Keratinocyte (primary cell): ENCODE data around the gene SLC25A13.

Source experiments
- EZH2 ChIP-seq: IDR thresholded peaks from one replicate; pipeline ENCODE4 v1.6.1; 2012; ENCODE audit warnings: inconsistent platforms, mild to moderate bottlenecking, low read length, moderate library complexity
- TF ChIP-seq, protein P1 (sequence below), 3 experiments: IDR thresholded peaks in 1 of 3; conservative IDR thresholded peaks in 1 of 3; optimal IDR thresholded peaks in 1 of 3; 2 replicates in 2 of 3; 3 replicates in 1 of 3; pipeline versions ENCODE3 to v1.5.1; 2011; ENCODE audit warnings: low read length in 3 of 3, mild to moderate bottlenecking in 3 of 3, moderate library complexity in 2 of 3, control low read depth in 1 of 3, inconsistent platforms in 1 of 3; ENCODE audit not compliant: insufficient read depth in 2 of 3; ENCODE audit errors: extremely low read depth in 1 of 3

DNA sequence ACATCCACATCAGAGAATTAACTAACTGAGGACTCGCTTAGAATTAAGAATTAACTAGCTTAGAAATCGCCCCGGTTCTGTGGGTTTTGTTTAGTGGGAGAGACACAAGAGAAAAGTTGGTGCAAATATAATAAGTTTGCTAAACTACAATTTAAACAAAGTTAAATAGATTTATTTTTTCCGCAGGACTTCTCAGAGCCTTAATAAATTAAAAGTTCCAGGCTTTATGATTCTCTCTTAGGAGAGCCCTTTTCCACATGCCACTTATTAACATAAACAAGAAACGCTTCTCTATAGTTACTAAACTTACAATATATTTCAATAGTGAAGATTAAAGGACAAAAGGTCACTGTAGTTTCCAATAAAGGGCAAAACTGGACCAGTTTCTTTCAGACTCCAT lies 100.0 kb downstream of the SLC25A13 start:
- TF ChIP-seq, protein P1, sequence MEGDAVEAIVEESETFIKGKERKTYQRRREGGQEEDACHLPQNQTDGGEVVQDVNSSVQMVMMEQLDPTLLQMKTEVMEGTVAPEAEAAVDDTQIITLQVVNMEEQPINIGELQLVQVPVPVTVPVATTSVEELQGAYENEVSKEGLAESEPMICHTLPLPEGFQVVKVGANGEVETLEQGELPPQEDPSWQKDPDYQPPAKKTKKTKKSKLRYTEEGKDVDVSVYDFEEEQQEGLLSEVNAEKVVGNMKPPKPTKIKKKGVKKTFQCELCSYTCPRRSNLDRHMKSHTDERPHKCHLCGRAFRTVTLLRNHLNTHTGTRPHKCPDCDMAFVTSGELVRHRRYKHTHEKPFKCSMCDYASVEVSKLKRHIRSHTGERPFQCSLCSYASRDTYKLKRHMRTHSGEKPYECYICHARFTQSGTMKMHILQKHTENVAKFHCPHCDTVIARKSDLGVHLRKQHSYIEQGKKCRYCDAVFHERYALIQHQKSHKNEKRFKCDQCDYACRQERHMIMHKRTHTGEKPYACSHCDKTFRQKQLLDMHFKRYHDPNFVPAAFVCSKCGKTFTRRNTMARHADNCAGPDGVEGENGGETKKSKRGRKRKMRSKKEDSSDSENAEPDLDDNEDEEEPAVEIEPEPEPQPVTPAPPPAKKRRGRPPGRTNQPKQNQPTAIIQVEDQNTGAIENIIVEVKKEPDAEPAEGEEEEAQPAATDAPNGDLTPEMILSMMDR (optimal IDR thresholded peaks at IDR 0.05 in 1 of 3, IDR thresholded peaks at IDR 0.05 in 1 of 3, conservative IDR thresholded peaks at IDR 0.05 in 1 of 3; ENCODE audit: extremely low read depth in 1 of 3, insufficient read depth in 2 of 3, low read length in 3 of 3): no peak
- no peak for TF ChIP-seq EZH2
